WTC11 (cell line): ENCODE data around the gene UBE2S. TPM values are rescaled to one million over a fixed set of nuclear protein-coding genes. Genes with fewer than 3 reads are reported as not detected.

Experiments used
- ATAC-seq: fragments of 200-7000 bp; cut with Tn5 transposase; 2 replicates; pipeline ENCODE4 v1.10.0; 2021; ENCODE audit warnings: mild to moderate bottlenecking, moderate library complexity
- CTCF ChIA-PET: fragments of 300-600 bp; sonication (Branson Sonifier 250); formaldehyde crosslinking; loops from one replicate; lab custom pipeline; 2021; ENCODE audit warnings: antibody characterized with exemption; lab: Charles Lee
- POLR2A ChIA-PET: fragments of 350-600 bp; sonication (Branson Sonifier 250); formaldehyde crosslinking; loops from one replicate; lab custom pipeline; 2021; ENCODE audit warnings: antibody characterized with exemption; lab: Charles Lee
- DNase-seq: peaks from one replicate; pipeline ENCODE4 v3.0.0; 2021; ENCODE audit warnings: low spot score
- H3K27ac Mint-ChIP-seq: 2 replicates; pipeline ENCODE4 v1.8.0; 2021; ENCODE audit warnings: mixed read lengths
- H3K27me3 Mint-ChIP-seq: 2 replicates; pipeline ENCODE4 v1.8.0; 2021; ENCODE audit warnings: low read depth, mild to moderate bottlenecking, moderate library complexity, mixed read lengths
- H3K36me3 Mint-ChIP-seq: 2 replicates; pipeline ENCODE4 v1.8.0; 2021; ENCODE audit warnings: mixed read lengths
- H3K4me1 Mint-ChIP-seq: 2 replicates; pipeline ENCODE4 v1.8.0; 2022; ENCODE audit warnings: mixed read lengths
- H3K4me3 Mint-ChIP-seq: 2 replicates; pipeline ENCODE4 v1.8.0; 2021; ENCODE audit warnings: mild to moderate bottlenecking, moderate library complexity, mixed read lengths
- H3K9me3 Mint-ChIP-seq: 2 replicates; pipeline ENCODE4 v1.8.0; 2021; ENCODE audit warnings: mixed read lengths
- AR ChIP-seq: fragments of 250-450 bp; sonication (Bioruptor Pico); IDR thresholded peaks from 2 replicates; pipeline ENCODE4 v1.9.0; 2021; ENCODE audit warnings: mild to moderate bottlenecking
- CBFB ChIP-seq: sonication (generic); formaldehyde crosslinking; IDR thresholded peaks from 2 replicates; pipeline ENCODE4 v1.8.1; 2022; ENCODE audit warnings: mild to moderate bottlenecking, low read depth, missing genetic modification reagents
- FOXK1 ChIP-seq: sonication (generic); formaldehyde crosslinking; IDR thresholded peaks from 2 replicates; pipeline ENCODE4 v1.8.0; 2022; ENCODE audit warnings: mild to moderate bottlenecking, moderate library complexity, missing genetic modification reagents
- GRHL2 ChIP-seq: fragments of 250-450 bp; sonication (Bioruptor Pico); IDR thresholded peaks from 2 replicates; pipeline ENCODE4 v1.8.0; 2022; ENCODE audit warnings: mild to moderate bottlenecking, moderate library complexity; ENCODE audit not compliant: insufficient replicate concordance, severe bottlenecking
- HMGA2 ChIP-seq: fragments of 250-450 bp; sonication (Bioruptor Pico); IDR thresholded peaks from 2 replicates; pipeline ENCODE4 v1.4.0; 2021; ENCODE audit warnings: mild to moderate bottlenecking, moderate library complexity
- IRF2 ChIP-seq: sonication (generic); formaldehyde crosslinking; IDR thresholded peaks from 2 replicates; pipeline ENCODE4 v1.8.0; 2022; ENCODE audit warnings: low read depth, missing genetic modification reagents, borderline replicate concordance
- NFE2L1 ChIP-seq: sonication (generic); formaldehyde crosslinking; IDR thresholded peaks from 2 replicates; pipeline ENCODE4 v1.8.1; 2023; ENCODE audit warnings: missing genetic modification reagents
- NR2C2 ChIP-seq: sonication (generic); formaldehyde crosslinking; IDR thresholded peaks from 2 replicates; pipeline ENCODE4 v1.8.0; 2022; ENCODE audit warnings: mild to moderate bottlenecking, missing genetic modification reagents
- PRRX2 ChIP-seq: fragments of 250-450 bp; sonication (Bioruptor Pico); IDR thresholded peaks from 2 replicates; pipeline ENCODE4 v1.8.0; 2021; ENCODE audit warnings: mild to moderate bottlenecking
- ZMAT4 ChIP-seq: fragments of 250-450 bp; sonication (Bioruptor Pico); IDR thresholded peaks from 2 replicates; pipeline ENCODE4 v1.9.0; 2021; ENCODE audit warnings: mild to moderate bottlenecking
- ZNF121 ChIP-seq: sonication (generic); formaldehyde crosslinking; IDR thresholded peaks from 2 replicates; pipeline ENCODE4 v1.8.0; 2023; ENCODE audit warnings: missing genetic modification reagents
- ZNF232 ChIP-seq: sonication (generic); formaldehyde crosslinking; IDR thresholded peaks from 2 replicates; pipeline ENCODE4 v1.8.0; 2022; ENCODE audit warnings: mild to moderate bottlenecking, missing genetic modification reagents
- ZNF263 ChIP-seq: sonication (generic); formaldehyde crosslinking; IDR thresholded peaks from 2 replicates; pipeline ENCODE4 v1.8.1; 2022; ENCODE audit warnings: low read depth, mild to moderate bottlenecking, moderate library complexity, missing genetic modification reagents
- ZNF423 ChIP-seq: fragments of 250-450 bp; sonication (Bioruptor Pico); IDR thresholded peaks from 2 replicates; pipeline ENCODE4 v2.1.2; 2022; ENCODE audit warnings: mild to moderate bottlenecking, moderate library complexity
- ZNF425 ChIP-seq: fragments of 250-450 bp; sonication (Bioruptor Pico); conservative IDR thresholded peaks from 2 replicates; pipeline ENCODE4 v1.9.0; 2021; ENCODE audit warnings: mild to moderate bottlenecking
- ZSCAN18 ChIP-seq: fragments of 250-450 bp; sonication (Bioruptor Pico); IDR thresholded peaks from 2 replicates; pipeline ENCODE4 v2.1.2; 2022; ENCODE audit warnings: mild to moderate bottlenecking, moderate library complexity
- total RNA-seq: library from RNA; stranded (reverse); gene quantifications from 3 replicates; pipeline ENCODE4 v1.2.3, GENCODE V29; 2021
- TF ChIP-seq, protein P1 (sequence below): sonication (generic); formaldehyde crosslinking; IDR thresholded peaks from 2 replicates; pipeline ENCODE4 v1.8.1; 2023; ENCODE audit warnings: mild to moderate bottlenecking, missing genetic modification reagents, moderate library complexity

UBE2S gene
- total RNA-seq, 1 experiment from 2014 or later, result 442 TPM

DNA sequence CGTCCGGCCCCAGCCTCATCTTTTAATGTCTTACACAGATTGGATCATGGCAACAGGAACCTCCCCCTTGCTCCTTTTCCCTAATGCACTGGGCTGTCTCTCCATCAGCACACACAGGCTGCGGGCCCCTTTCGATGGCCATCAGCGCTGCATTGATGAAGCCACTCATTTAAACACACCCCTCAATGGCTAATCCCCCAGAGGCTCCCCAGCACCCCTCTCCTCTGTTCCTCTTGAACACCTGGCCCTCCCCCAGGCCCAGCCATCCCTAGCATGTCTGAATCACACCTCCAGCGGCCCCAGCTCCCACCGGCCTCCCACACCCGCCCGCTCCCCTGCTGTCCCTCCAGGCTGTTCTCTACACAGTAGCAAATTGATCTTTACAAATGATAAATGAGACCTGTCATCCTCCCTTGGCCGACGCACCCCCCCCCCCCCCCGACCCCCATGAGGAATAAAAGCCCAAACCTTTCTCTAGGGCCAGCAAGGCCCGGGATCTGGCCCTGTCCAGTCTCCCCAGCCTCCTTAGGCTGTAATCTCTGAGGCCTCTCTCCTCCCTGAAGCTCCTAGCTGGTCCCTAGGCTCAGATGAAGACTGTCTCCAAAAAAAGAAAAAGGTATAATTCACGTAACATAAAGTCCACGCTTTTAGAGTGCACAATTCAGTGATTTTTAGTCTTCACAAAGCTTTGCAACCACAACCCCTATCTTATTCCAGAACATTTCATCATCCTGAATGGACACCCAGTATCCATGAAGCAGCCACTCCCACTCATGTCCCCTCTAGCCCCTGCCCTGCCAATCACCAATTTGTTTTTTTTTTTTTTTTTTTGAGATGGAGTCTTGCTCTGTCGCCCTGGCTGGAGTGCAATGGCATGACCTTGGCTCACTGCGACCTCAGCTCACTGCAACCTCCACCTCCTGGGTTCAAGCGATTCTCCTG, 14.5 kb downstream of the UBE2S start (continued):
- TF ChIP-seq ZNF263 (no peak), HMGA2 (CRISPR knock-in tag) (no peak), NR2C2 (CRISPR knock-in tag) (no peak), ZSCAN18 (no peak), NFE2L1 (CRISPR knock-in tag) (no peak), ZNF425 (CRISPR knock-in tag) (no peak)

DNA sequence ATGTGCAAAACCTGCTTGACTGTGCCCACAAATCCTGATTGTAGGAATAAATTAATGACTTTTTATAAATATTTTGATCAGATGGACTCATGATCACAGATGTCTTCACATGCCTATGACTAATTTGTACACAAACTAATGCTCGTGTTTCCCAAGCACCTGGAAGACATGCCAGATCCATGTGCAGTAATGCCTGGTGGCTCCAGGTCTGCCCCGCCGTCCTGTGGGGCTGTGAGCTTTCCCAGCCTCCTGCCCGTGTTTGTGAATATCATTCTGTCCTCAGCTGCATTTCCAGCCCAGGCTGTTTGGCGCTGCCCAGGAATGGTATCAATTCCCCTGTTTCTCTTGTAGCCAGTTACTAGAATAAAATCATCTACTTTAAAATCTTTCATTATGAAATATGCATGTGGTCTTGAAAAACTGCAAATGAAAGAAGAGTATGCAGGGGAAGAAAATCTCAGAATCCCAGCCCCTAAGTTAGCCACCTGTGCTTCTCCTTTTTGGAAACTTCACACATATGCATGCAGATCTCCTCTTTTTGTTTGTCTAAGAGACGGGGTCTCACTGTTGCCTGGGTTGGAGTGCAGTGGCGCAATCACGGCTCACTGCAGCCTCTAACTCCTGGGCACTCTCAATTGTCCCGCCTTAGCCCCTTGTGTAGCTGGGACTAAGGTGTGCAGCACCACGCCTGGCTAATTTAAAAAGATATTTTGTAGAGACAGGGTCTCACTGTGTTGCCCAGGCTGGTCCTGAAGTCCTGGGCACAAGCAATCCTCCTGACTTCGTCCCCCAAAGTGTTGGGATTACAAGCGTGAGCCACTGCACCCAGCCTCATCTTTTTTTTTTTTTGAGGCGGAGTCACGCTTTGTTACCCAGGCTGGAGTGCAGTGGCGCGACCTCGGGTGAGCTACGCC, 15.6 kb downstream of the UBE2S start:
- CTCF ChIA-PET, result interaction anchor here (0.9 to 1.3 kb wide), 4 partner anchors 26 to 243 kb away, joined by 4 to 5 read pairs (median 4); partner anchors contain the start of gene TNNT1

DNA sequence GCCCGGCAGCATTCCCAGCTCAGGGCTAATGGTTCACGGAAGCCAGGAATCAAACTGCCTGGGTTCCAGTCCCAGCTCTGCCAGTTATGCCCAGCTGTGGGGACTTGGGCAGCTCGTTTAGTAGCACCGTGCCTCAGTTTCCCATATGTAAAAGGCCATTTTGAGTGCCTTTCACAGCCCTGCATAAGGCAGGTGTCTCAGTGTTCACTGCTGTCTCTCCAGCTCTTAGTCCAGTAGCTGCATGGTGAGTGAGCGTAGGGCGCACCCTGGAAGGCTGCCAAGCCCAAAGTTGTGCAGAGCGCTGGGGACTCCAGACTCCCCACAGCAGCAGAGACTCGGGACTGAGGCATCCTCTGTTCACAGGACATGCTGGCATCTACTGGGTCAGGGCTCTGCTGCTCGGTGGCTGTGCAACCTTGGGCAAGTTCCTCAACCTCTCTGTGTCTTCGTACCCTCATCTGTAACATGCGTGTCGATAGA, 16.4 kb downstream of the UBE2S start:
- POLR2A ChIA-PET, result interaction anchor here (2.3 kb wide), 1 partner anchor 16 kb away, joined by 6 read pairs; the partner anchor contains the start of gene UBE2S
- Mint-ChIP-seq H3K4me1 (peaks cover 64% of the 10 kb centered on the region), H3K4me3 (no peak overlapping the region), H3K36me3 (peaks cover 35% of the 10 kb centered on the region), H3K27ac (no peak overlapping the region), H3K9me3 (no peaks in the 10 kb centered on the region), H3K27me3 (no peaks in the 10 kb centered on the region)
- CTCF ChIA-PET, result interaction anchor here (1.1 to 1.4 kb wide), 3 partner anchors 61 to 245 kb away, joined by 3 to 4 read pairs (median 4); no protein-coding TSS in a partner anchor
- 0 out of 2 replicates have a peak, but pooled peaks have one; percentile 35 for TF ChIP-seq PRRX2 (CRISPR knock-in tag)
- TF ChIP-seq ZNF423 (CRISPR knock-in tag), result no peak
- no peak for TF ChIP-seq ZNF263
- no peak for TF ChIP-seq GRHL2 (CRISPR knock-in tag)
- TF ChIP-seq ZNF232 (CRISPR knock-in tag), result no peak
- TF ChIP-seq NR2C2 (CRISPR knock-in tag), result no peak
- TF ChIP-seq FOXK1 (CRISPR knock-in tag), result no peak
- TF ChIP-seq, protein P1, sequence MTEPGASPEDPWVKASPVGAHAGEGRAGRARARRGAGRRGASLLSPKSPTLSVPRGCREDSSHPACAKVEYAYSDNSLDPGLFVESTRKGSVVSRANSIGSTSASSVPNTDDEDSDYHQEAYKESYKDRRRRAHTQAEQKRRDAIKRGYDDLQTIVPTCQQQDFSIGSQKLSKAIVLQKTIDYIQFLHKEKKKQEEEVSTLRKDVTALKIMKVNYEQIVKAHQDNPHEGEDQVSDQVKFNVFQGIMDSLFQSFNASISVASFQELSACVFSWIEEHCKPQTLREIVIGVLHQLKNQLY (CRISPR knock-in tag), result no peak
- TF ChIP-seq CBFB (CRISPR knock-in tag), result 0 out of 2 replicates have a peak, but pooled peaks have one; percentile 49
- no peak for TF ChIP-seq ZMAT4 (CRISPR knock-in tag)
- peak; percentile 5 for ATAC-seq
- DNase-seq, result no peak

More for the DNA sequence above, 15.6 kb downstream of the UBE2S start:
- TF ChIP-seq AR (no peak; the same call in 1 of the 2 replicates), ZNF121 (peak; percentile 96), IRF2 (no peak)
- TF ChIP-seq, all 79 proteins: peak for 1
- POLR2A ChIA-PET, result interaction anchor here (0.7 to 2.3 kb wide), 4 partner anchors 8 to 44 kb away, joined by 3 to 9 read pairs (median 6); partner anchors contain the start of genes TMEM238 and UBE2S
- peaks cover 58% of the 10 kb centered on the region for H3K4me1 Mint-ChIP-seq
- DNase-seq (no peak), ATAC-seq (peak; percentile 9)
- H3K27ac Mint-ChIP-seq, result peak overlapping the region; percentile 51
- H3K9me3 Mint-ChIP-seq, result no peaks in the 10 kb centered on the region
- H3K27me3 Mint-ChIP-seq, result peaks cover 5% of the 10 kb centered on the region; the same call in 1 of the 2 replicates
- H3K4me3 Mint-ChIP-seq, result peak overlapping the region; percentile 44
- H3K36me3 Mint-ChIP-seq, result peaks cover 28% of the 10 kb centered on the region
